K562 (cell line): ENCODE data around the gene FAM110D. TPM values are rescaled to one million over a fixed set of nuclear protein-coding genes. Genes with fewer than 3 reads are reported as not detected.
A peak's percentile ranks its signal among the peaks of the same experiment; 100 is the strongest.

Experiments used
- BCL6 ChIP-seq: fragments of 250-450 bp; sonication (Bioruptor Pico); IDR thresholded peaks from 2 replicates; pipeline ENCODE4 v1.4.0; 2020
- ELF1 ChIP-seq: fragments of 200-800 bp; sonication (Bioruptor generic); IDR thresholded peaks from 2 replicates; pipeline ENCODE4 v1.6.1; 2016; ENCODE audit warnings: missing genetic modification characterization, missing compliant biosample characterization
- FOXK2 ChIP-seq, 2 experiments: fragments of 450-650 bp; IDR thresholded peaks in 1 of 2; conservative IDR thresholded peaks in 1 of 2; 2 replicates each; pipeline ENCODE4 v1.6.1; 2016; ENCODE audit warnings: low read depth in 2 of 2, mild to moderate bottlenecking in 1 of 2
- JUND ChIP-seq, 2 experiments: IDR thresholded peaks; 2 replicates in 1 of 2; 3 replicates in 1 of 2; pipeline ENCODE4 v1.6.1; 2011; ENCODE audit warnings: borderline replicate concordance in 2 of 2, low read depth in 2 of 2, low read length in 2 of 2, improper control_type of control experiment in 1 of 2, missing biosample characterization in 1 of 2, missing genetic modification characterization in 1 of 2, missing genetic modification reagents in 1 of 2
- MCM5 ChIP-seq: fragments of 450-650 bp; IDR thresholded peaks from 2 replicates; pipeline ENCODE4 v1.6.1; 2016; ENCODE audit warnings: low read depth
- MGA ChIP-seq: fragments of 450-650 bp; IDR thresholded peaks from 2 replicates; pipeline ENCODE4 v1.6.1; 2016; ENCODE audit warnings: mild to moderate bottlenecking, moderate library complexity
- MLLT1 ChIP-seq, 2 experiments: fragments of 450-650 bp; IDR thresholded peaks; 2 replicates each; pipeline ENCODE4 v1.6.1; 2016
- NR1H2 ChIP-seq: sonication (generic); formaldehyde crosslinking; IDR thresholded peaks from 2 replicates; pipeline ENCODE4 v1.4.0; 2020; ENCODE audit warnings: mild to moderate bottlenecking, missing genetic modification reagents
- ZNF24 ChIP-seq: fragments of 450-650 bp; IDR thresholded peaks from 2 replicates; pipeline ENCODE4 v1.6.1; 2016
- ZNF512 ChIP-seq: IDR thresholded peaks from 2 replicates; pipeline ENCODE4 v1.6.1; 2016; ENCODE audit warnings: missing genetic modification characterization, missing compliant biosample characterization
- ZNF583 ChIP-seq: fragments of 250-450 bp; sonication (Bioruptor Pico); IDR thresholded peaks from 2 replicates; pipeline ENCODE4 v1.4.0; 2020
- polyA plus RNA-seq, 8 experiments: library from polyadenylated mRNA; depleted of rRNA in 4 of 8; stranded (reverse) in 5 of 8; unstranded in 3 of 8; fragments of >200 nt; fragmentation: Nextera tagmentation in 2 of 8; fragmentation: Illumina TruSeq in 1 of 8; extraction: Ambion mirVana in 2 of 8; extraction: Trizol in 1 of 8; gene quantifications; 2 replicates each; pipeline versions ENCODE4 v1.2.1 to v1.2.3, GENCODE V29; 2011 to 2014; ENCODE audit warnings: inconsistent platforms in 1 of 8, missing spikeins in 1 of 8
- total RNA-seq, 7 experiments: library from RNA; depleted of rRNA in 6 of 7; stranded (reverse); fragments of >200 nt in 6 of 7; fragmentation: Illumina TruSeq in 2 of 7; extraction: Trizol in 2 of 7; gene quantifications; 2 replicates each; pipeline versions ENCODE4 v1.2.1 to v1.2.3, GENCODE V29; 2011 to 2021; ENCODE audit warnings: low replicate concordance in 1 of 7

The FAM110D gene
- total and polyA plus RNA-seq, 9 of the 15 experiments (the other 6 are each of a cell fraction or from before 2014, with no cell fraction given): 0.04 to 1.1 (median 0.33) TPM

GRCh38 chr1:26110731-26111529, 47.9 kb upstream of the FAM110D start (continued):
- TF ChIP-seq MGA: peak; percentile 82
- TF ChIP-seq ZNF583 (CRISPR knock-in tag): peak; percentile 67; the same call in 1 of the 2 replicates
- TF ChIP-seq FOXK2 (conservative IDR thresholded peaks at IDR 0.05 in 1 of 2, IDR thresholded peaks at IDR 0.05 in 1 of 2; ENCODE audit: low read depth in 2 of 2): peak in 1 of 2 experiments; percentile 95; a peak in 2 of 4 replicates
- TF ChIP-seq ELF1 (tag): no peak
- TF ChIP-seq BCL6 (CRISPR knock-in tag): no peak
- TF ChIP-seq NR1H2 (CRISPR knock-in tag): 0 out of 2 replicates have a peak, but pooled peaks have one; percentile 1
- TF ChIP-seq ZNF512: no peak
- TF ChIP-seq ZNF24: 0 out of 2 replicates have a peak, but pooled peaks have one; percentile 10
- TF ChIP-seq JUND (IDR thresholded peaks at IDR 0.05; ENCODE audit: borderline replicate concordance, low read depth, low read length): peak; percentile 72; the same call in 1 of the 2 replicates
- no peak; the same call in 2 of the 3 replicates for TF ChIP-seq JUND (tag; IDR thresholded peaks at IDR 0.05; ENCODE audit: borderline replicate concordance, low read depth, low read length)
- TF ChIP-seq MLLT1 (IDR thresholded peaks at IDR 0.05): peak in 1 of 2 experiments; percentile 27; a peak in 1 of 4 replicates
- TF ChIP-seq MCM5: no peak
